ENCODE results near the gene SIK3.

SIK3 gene

GRCh38 chr11:116885951-116886655 lies 212.1 kb downstream of the SIK3 start:
- Histone ChIP-seq H3K27me3 (replicated peaks in 2 of 5; ENCODE audit: control insufficient read depth in 4 of 5, insufficient read depth in 5 of 5, low read length in 4 of 5) (no peaks in the 10 kb centered on the region), H3K4me3 (ENCODE audit: control insufficient read depth in 1 of 7, extremely low read depth in 1 of 7, insufficient read depth in 4 of 7, low read depth in 2 of 7, low read length in 6 of 7) (no peak overlapping the region), H3K27ac (ENCODE audit: insufficient read depth in 1 of 2, low read depth in 1 of 2, low read length in 2 of 2, poor library complexity in 1 of 2, severe bottlenecking in 2 of 2) (no peak overlapping the region), H3K9me3 (ENCODE audit: control extremely low read depth in 1 of 5, control insufficient read depth in 4 of 5, insufficient read depth in 2 of 5, low read depth in 1 of 5, low read length in 4 of 5) (no peaks in the 10 kb centered on the region), H3K4me1 (ENCODE audit: control extremely low read depth in 1 of 4, control insufficient read depth in 4 of 4, insufficient read depth in 4 of 4, low read length in 3 of 4) (peaks cover 0 to 12% (median 5%) of the 10 kb centered on the region in 4 experiments), H3K36me3 (ENCODE audit: control insufficient read depth in 4 of 4, insufficient read depth in 4 of 4, low read length in 3 of 4) (peaks cover 5 to 20% (median 13%) of the 10 kb centered on the region in 4 experiments)
- no peak for DNase-seq
- POLR2A ChIA-PET = no interaction called here
- WGBS (ENCODE audit: insufficient coverage) = 100% methylated on average over 2 of the region's 5 CpGs
- CTCF ChIA-PET = interaction anchor here (0.6 to 1.6 kb wide), 6 partner anchors 12 to 228 kb away, joined by 3 to 5 read pairs (median 4); no protein-coding TSS in a partner anchor

GRCh38 chr11:116882386-116882785 lies 215.8 kb downstream of the SIK3 start:
- ChIA-PET POLR2A (no interaction called here), CTCF (interaction anchor here (1.1 to 5.5 kb wide), 4 partner anchors 7 to 221 kb away, joined by 3 to 41 read pairs (median 6); no protein-coding TSS in a partner anchor)
- H3K4me1 ChIP-seq (ENCODE audit: control extremely low read depth in 1 of 4, control insufficient read depth in 4 of 4, insufficient read depth in 4 of 4, low read length in 3 of 4) = peaks cover 0 to 3% (median under 1%) of the 10 kb centered on the region in 4 experiments
- H3K4me3 ChIP-seq (ENCODE audit: control insufficient read depth in 1 of 7, extremely low read depth in 1 of 7, insufficient read depth in 4 of 7, low read depth in 2 of 7, low read length in 6 of 7) = no peak overlapping the region
- no peaks in the 10 kb centered on the region for H3K9me3 ChIP-seq (ENCODE audit: control extremely low read depth in 1 of 5, control insufficient read depth in 4 of 5, insufficient read depth in 2 of 5, low read depth in 1 of 5, low read length in 4 of 5)
- no peak overlapping the region for H3K27ac ChIP-seq (ENCODE audit: insufficient read depth in 1 of 2, low read depth in 1 of 2, low read length in 2 of 2, poor library complexity in 1 of 2, severe bottlenecking in 2 of 2)
- H3K27me3 ChIP-seq (replicated peaks in 2 of 5; ENCODE audit: control insufficient read depth in 4 of 5, insufficient read depth in 5 of 5, low read length in 4 of 5) = no peaks in the 10 kb centered on the region
- H3K36me3 ChIP-seq (ENCODE audit: control insufficient read depth in 4 of 4, insufficient read depth in 4 of 4, low read length in 3 of 4) = peaks cover 5 to 13% (median 10%) of the 10 kb centered on the region in 4 experiments
- no peak for DNase-seq

- WGBS (ENCODE audit: insufficient coverage) = 90% methylated on average over 5 of the region's 6 CpGs
- POLR2A ChIA-PET = no interaction called here
- no peak overlapping the region for H3K4me3 ChIP-seq (ENCODE audit: control insufficient read depth in 1 of 7, extremely low read depth in 1 of 7, insufficient read depth in 4 of 7, low read depth in 2 of 7, low read length in 6 of 7)
- CTCF ChIA-PET = interaction anchor here (0.7 to 5.5 kb wide), 14 partner anchors 8 to 345 kb away, joined by 3 to 41 read pairs (median 5); no protein-coding TSS in a partner anchor
- no peaks in the 10 kb centered on the region for H3K27me3 ChIP-seq (replicated peaks in 2 of 5; ENCODE audit: control insufficient read depth in 4 of 5, insufficient read depth in 5 of 5, low read length in 4 of 5)
- peaks cover 5 to 20% (median 12%) of the 10 kb centered on the region in 4 experiments for H3K36me3 ChIP-seq (ENCODE audit: control insufficient read depth in 4 of 4, insufficient read depth in 4 of 4, low read length in 3 of 4)
- H3K9me3 ChIP-seq (ENCODE audit: control extremely low read depth in 1 of 5, control insufficient read depth in 4 of 5, insufficient read depth in 2 of 5, low read depth in 1 of 5, low read length in 4 of 5) = no peaks in the 10 kb centered on the region
- H3K27ac ChIP-seq (ENCODE audit: insufficient read depth in 1 of 2, low read depth in 1 of 2, low read length in 2 of 2, poor library complexity in 1 of 2, severe bottlenecking in 2 of 2) = no peak overlapping the region
- DNase-seq = no peak
- peaks cover 0 to 15% (median 5%) of the 10 kb centered on the region in 4 experiments for H3K4me1 ChIP-seq (ENCODE audit: control extremely low read depth in 1 of 4, control insufficient read depth in 4 of 4, insufficient read depth in 4 of 4, low read length in 3 of 4)
These were observed 217.1 kb downstream of the SIK3 start for GRCh38 chr11:116881143-116881542.

- Histone ChIP-seq H3K27ac (ENCODE audit: insufficient read depth in 1 of 2, low read depth in 1 of 2, low read length in 2 of 2, poor library complexity in 1 of 2, severe bottlenecking in 2 of 2) (no peak overlapping the region), H3K36me3 (ENCODE audit: control insufficient read depth in 4 of 4, insufficient read depth in 4 of 4, low read length in 3 of 4) (peaks cover 14 to 30% (median 17%) of the 10 kb centered on the region in 4 experiments), H3K27me3 (replicated peaks in 2 of 5; ENCODE audit: control insufficient read depth in 4 of 5, insufficient read depth in 5 of 5, low read length in 4 of 5) (no peaks in the 10 kb centered on the region), H3K4me1 (ENCODE audit: control extremely low read depth in 1 of 4, control insufficient read depth in 4 of 4, insufficient read depth in 4 of 4, low read length in 3 of 4) (peaks cover 0 to 19% (median 5%) of the 10 kb centered on the region in 4 experiments), H3K4me3 (ENCODE audit: control insufficient read depth in 1 of 7, extremely low read depth in 1 of 7, insufficient read depth in 4 of 7, low read depth in 2 of 7, low read length in 6 of 7) (no peak overlapping the region), H3K9me3 (ENCODE audit: control extremely low read depth in 1 of 5, control insufficient read depth in 4 of 5, insufficient read depth in 2 of 5, low read depth in 1 of 5, low read length in 4 of 5) (no peaks in the 10 kb centered on the region)
- CTCF ChIA-PET = interaction anchor here (0.6 to 5.5 kb wide), 31 partner anchors 9 to 351 kb away, joined by 3 to 41 read pairs (median 4); partner anchors contain the start of genes APOA5, SIK3 and ZPR1
- peak; percentile 72 to 83 (median 80) for DNase-seq
- POLR2A ChIA-PET = interaction anchor here (0.7 to 0.8 kb wide), 2 partner anchors 43 to 219 kb away, joined by 3 to 4 read pairs; partner anchors contain the start of gene SIK3
- no CpG with 5 or more reads among the region's 5 CpGs for WGBS (ENCODE audit: insufficient coverage)
These were observed 218.2 kb downstream of the SIK3 start for GRCh38 chr11:116879800-116880625.

- peaks cover 0 to 25% (median 10%) of the 10 kb centered on the region in 4 experiments for H3K4me1 ChIP-seq (ENCODE audit: control extremely low read depth in 1 of 4, control insufficient read depth in 4 of 4, insufficient read depth in 4 of 4, low read length in 3 of 4)
- WGBS (ENCODE audit: insufficient coverage) = 93% methylated on average over 8 of the region's 8 CpGs
- no peak overlapping the region for H3K27ac ChIP-seq (ENCODE audit: insufficient read depth in 1 of 2, low read depth in 1 of 2, low read length in 2 of 2, poor library complexity in 1 of 2, severe bottlenecking in 2 of 2)
- H3K9me3 ChIP-seq (ENCODE audit: control extremely low read depth in 1 of 5, control insufficient read depth in 4 of 5, insufficient read depth in 2 of 5, low read depth in 1 of 5, low read length in 4 of 5) = no peaks in the 10 kb centered on the region
- no peaks in the 10 kb centered on the region for H3K27me3 ChIP-seq (replicated peaks in 2 of 5; ENCODE audit: control insufficient read depth in 4 of 5, insufficient read depth in 5 of 5, low read length in 4 of 5)
- ChIA-PET CTCF (interaction anchor here (1.0 to 3.6 kb wide), 3 partner anchors 21 to 233 kb away, joined by 3 to 9 read pairs (median 5); no protein-coding TSS in a partner anchor), POLR2A (no interaction called here)
- H3K4me3 ChIP-seq (ENCODE audit: control insufficient read depth in 1 of 7, extremely low read depth in 1 of 7, insufficient read depth in 4 of 7, low read depth in 2 of 7, low read length in 6 of 7) = no peak overlapping the region
- H3K36me3 ChIP-seq (ENCODE audit: control insufficient read depth in 4 of 4, insufficient read depth in 4 of 4, low read length in 3 of 4) = peaks cover 22 to 51% (median 39%) of the 10 kb centered on the region in 4 experiments
- no peak for DNase-seq
These were observed 221.6 kb downstream of the SIK3 start for GRCh38 chr11:116876656-116877055.

- CTCF ChIA-PET = interaction anchor here (0.9 to 3.6 kb wide), 5 partner anchors 11 to 235 kb away, joined by 3 to 9 read pairs (median 4); no protein-coding TSS in a partner anchor
- Histone ChIP-seq H3K27ac (ENCODE audit: insufficient read depth in 1 of 2, low read depth in 1 of 2, low read length in 2 of 2, poor library complexity in 1 of 2, severe bottlenecking in 2 of 2) (peak overlapping the region in 1 of 2 experiments; percentile 5), H3K4me1 (ENCODE audit: control extremely low read depth in 1 of 4, control insufficient read depth in 4 of 4, insufficient read depth in 4 of 4, low read length in 3 of 4) (peaks cover 8 to 40% (median 24%) of the 10 kb centered on the region in 4 experiments), H3K27me3 (replicated peaks in 2 of 5; ENCODE audit: control insufficient read depth in 4 of 5, insufficient read depth in 5 of 5, low read length in 4 of 5) (no peaks in the 10 kb centered on the region), H3K36me3 (ENCODE audit: control insufficient read depth in 4 of 4, insufficient read depth in 4 of 4, low read length in 3 of 4) (peaks cover 24 to 52% (median 45%) of the 10 kb centered on the region in 4 experiments), H3K4me3 (ENCODE audit: control insufficient read depth in 1 of 7, extremely low read depth in 1 of 7, insufficient read depth in 4 of 7, low read depth in 2 of 7, low read length in 6 of 7) (no peak overlapping the region), H3K9me3 (ENCODE audit: control extremely low read depth in 1 of 5, control insufficient read depth in 4 of 5, insufficient read depth in 2 of 5, low read depth in 1 of 5, low read length in 4 of 5) (no peaks in the 10 kb centered on the region)
- WGBS (ENCODE audit: insufficient coverage) = 100% methylated on average over 3 of the region's 7 CpGs
- DNase-seq = no peak
- POLR2A ChIA-PET = no interaction called here
These were observed 223.0 kb downstream of the SIK3 start for GRCh38 chr11:116875194-116875593.
